ENCODE data around the gene HOXA6. TPM values are rescaled to one million over a fixed set of nuclear protein-coding genes. Genes with fewer than 3 reads are reported as not detected.
A peak's percentile ranks its signal among the peaks of the same experiment; 100 is the strongest.

Gene HOXA6
- total RNA-seq, 1 donor from 2014 or later: not detected

GRCh38 chr7:27173511-27173955 is 26.0 kb upstream of the HOXA6 start:
- no peak for DNase-seq (ENCODE audit: low spot score)
- TF ChIP-seq, protein P1, sequence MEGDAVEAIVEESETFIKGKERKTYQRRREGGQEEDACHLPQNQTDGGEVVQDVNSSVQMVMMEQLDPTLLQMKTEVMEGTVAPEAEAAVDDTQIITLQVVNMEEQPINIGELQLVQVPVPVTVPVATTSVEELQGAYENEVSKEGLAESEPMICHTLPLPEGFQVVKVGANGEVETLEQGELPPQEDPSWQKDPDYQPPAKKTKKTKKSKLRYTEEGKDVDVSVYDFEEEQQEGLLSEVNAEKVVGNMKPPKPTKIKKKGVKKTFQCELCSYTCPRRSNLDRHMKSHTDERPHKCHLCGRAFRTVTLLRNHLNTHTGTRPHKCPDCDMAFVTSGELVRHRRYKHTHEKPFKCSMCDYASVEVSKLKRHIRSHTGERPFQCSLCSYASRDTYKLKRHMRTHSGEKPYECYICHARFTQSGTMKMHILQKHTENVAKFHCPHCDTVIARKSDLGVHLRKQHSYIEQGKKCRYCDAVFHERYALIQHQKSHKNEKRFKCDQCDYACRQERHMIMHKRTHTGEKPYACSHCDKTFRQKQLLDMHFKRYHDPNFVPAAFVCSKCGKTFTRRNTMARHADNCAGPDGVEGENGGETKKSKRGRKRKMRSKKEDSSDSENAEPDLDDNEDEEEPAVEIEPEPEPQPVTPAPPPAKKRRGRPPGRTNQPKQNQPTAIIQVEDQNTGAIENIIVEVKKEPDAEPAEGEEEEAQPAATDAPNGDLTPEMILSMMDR (IDR thresholded peaks at IDR 0.05): no peak
- TF ChIP-seq EZH2phosphoT487 (IDR thresholded peaks at IDR 0.05) (peak; percentile 97), EZH2 (IDR thresholded peaks at IDR 0.05) (peak; percentile 99)
- Mint-ChIP-seq H3K4me3 (no peak overlapping the region), H3K36me3 (no peaks in the 10 kb centered on the region), H3K4me1 (peaks cover 2% of the 10 kb centered on the region), H3K27ac (no peak overlapping the region), H3K9me3 (peaks cover 12% of the 10 kb centered on the region), H3K27me3 (ENCODE audit: insufficient read depth, low read depth) (peaks cover 80% of the 10 kb centered on the region)
- Histone ChIP-seq H3K27me3 (peaks cover 100% of the 10 kb centered on the region), H3K4me3 (no peak overlapping the region), H2AFZ (replicated peaks) (no peak overlapping the region), H3K4me2 (peak overlapping the region; percentile 42), H3K27ac (no peak overlapping the region), H3K79me2 (ENCODE audit: low read depth) (no peaks in the 10 kb centered on the region), H3K4me1 (no peaks in the 10 kb centered on the region), H3K9ac (no peak overlapping the region), H3F3A (ENCODE audit: low read depth) (no peaks in the 10 kb centered on the region), H3K36me3 (no peaks in the 10 kb centered on the region), H3K9me3 (ENCODE audit: low read depth) (no peaks in the 10 kb centered on the region), H4K20me1 (ENCODE audit: low read depth) (peaks cover 98% of the 10 kb centered on the region)

- peak overlapping the region; percentile 42 for H3K4me2 ChIP-seq
- no peaks in the 10 kb centered on the region for H3K79me2 ChIP-seq (ENCODE audit: low read depth)
- Mint-ChIP-seq H3K27ac (no peak overlapping the region), H3K27me3 (ENCODE audit: insufficient read depth, low read depth) (peaks cover 80% of the 10 kb centered on the region), H3K4me1 (peaks cover 2% of the 10 kb centered on the region), H3K36me3 (no peaks in the 10 kb centered on the region), H3K9me3 (peaks cover 12% of the 10 kb centered on the region), H3K4me3 (no peak overlapping the region)
- peaks cover 98% of the 10 kb centered on the region for H4K20me1 ChIP-seq (ENCODE audit: low read depth)
- peaks cover 100% of the 10 kb centered on the region for H3K27me3 ChIP-seq
- no peak overlapping the region for H3K9ac ChIP-seq
- H3K4me3 ChIP-seq: no peak overlapping the region
- no peaks in the 10 kb centered on the region for H3F3A ChIP-seq (ENCODE audit: low read depth)
- no peaks in the 10 kb centered on the region for H3K9me3 ChIP-seq (ENCODE audit: low read depth)
- no peaks in the 10 kb centered on the region for H3K36me3 ChIP-seq
- TF ChIP-seq EZH2phosphoT487 (IDR thresholded peaks at IDR 0.05): no peak
- no peak for TF ChIP-seq EZH2 (IDR thresholded peaks at IDR 0.05)
- TF ChIP-seq, protein P1 (IDR thresholded peaks at IDR 0.05): no peak
- peak; percentile 60 for DNase-seq (ENCODE audit: low spot score)
- no peaks in the 10 kb centered on the region for H3K4me1 ChIP-seq
- H3K27ac ChIP-seq: no peak overlapping the region
- no peak overlapping the region for H2AFZ ChIP-seq (replicated peaks)
Measured at GRCh38 chr7:27172823-27173510, 25.4 kb upstream of the HOXA6 start.

GRCh38 chr7:27172315-27172774 is 24.8 kb upstream of the HOXA6 start:
- H3K4me1 ChIP-seq: no peaks in the 10 kb centered on the region
- Mint-ChIP-seq H3K27ac (no peak overlapping the region), H3K36me3 (no peaks in the 10 kb centered on the region), H3K4me1 (peaks cover 2% of the 10 kb centered on the region), H3K27me3 (ENCODE audit: insufficient read depth, low read depth) (peaks cover 80% of the 10 kb centered on the region), H3K4me3 (peak overlapping the region; percentile 48), H3K9me3 (peaks cover 9% of the 10 kb centered on the region)
- H3K36me3 ChIP-seq: no peaks in the 10 kb centered on the region
- H2AFZ ChIP-seq (replicated peaks): no peak overlapping the region
- TF ChIP-seq EZH2phosphoT487 (IDR thresholded peaks at IDR 0.05) (no peak), EZH2 (IDR thresholded peaks at IDR 0.05) (no peak)
- TF ChIP-seq, protein P1 (IDR thresholded peaks at IDR 0.05): no peak
- no peak overlapping the region for H3K4me2 ChIP-seq
- no peaks in the 10 kb centered on the region for H3K9me3 ChIP-seq (ENCODE audit: low read depth)
- no peak for DNase-seq (ENCODE audit: low spot score)
- H3K9ac ChIP-seq: no peak overlapping the region
- no peaks in the 10 kb centered on the region for H3F3A ChIP-seq (ENCODE audit: low read depth)
- H3K27ac ChIP-seq: no peak overlapping the region
- no peak overlapping the region for H3K4me3 ChIP-seq
- H3K27me3 ChIP-seq: peaks cover 100% of the 10 kb centered on the region
- peaks cover 98% of the 10 kb centered on the region for H4K20me1 ChIP-seq (ENCODE audit: low read depth)
- H3K79me2 ChIP-seq (ENCODE audit: low read depth): no peaks in the 10 kb centered on the region

Measured in neural progenitor cell (in vitro differentiated cells).